ENCODE data around the gene HYOU1.
"Not testable (repeated sequence)": the region's sequence is repeated elsewhere in the genome, so short reads cannot be mapped to it uniquely, and the experiment has no call there.

Gene HYOU1

GRCh38 chr11:119044708-119045107 lies 12.3 kb downstream of the HYOU1 start:
- DNase-seq (ENCODE audit: low read depth) = no peak

DNA sequence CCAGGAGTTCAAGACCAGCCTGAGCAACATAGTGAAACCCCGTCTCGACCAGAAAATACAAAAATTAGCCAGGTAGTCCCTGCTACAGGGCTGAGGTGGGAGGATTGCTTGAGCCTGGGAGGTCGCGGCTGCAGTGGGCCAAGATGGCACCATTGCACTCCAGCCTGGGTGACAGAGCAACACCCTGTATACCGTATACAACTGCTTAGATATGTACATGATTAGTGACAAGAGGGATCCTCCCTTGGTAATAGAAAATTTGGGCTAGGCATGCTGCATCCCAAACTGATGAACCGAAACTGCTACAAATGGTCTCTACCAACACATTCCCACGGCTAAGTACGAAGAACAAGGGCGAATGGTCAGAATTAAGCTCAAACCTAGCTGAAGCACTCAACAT lies 14.1 kb downstream of the HYOU1 start:
- DNase-seq (ENCODE audit: low read depth) = no peak

DNA sequence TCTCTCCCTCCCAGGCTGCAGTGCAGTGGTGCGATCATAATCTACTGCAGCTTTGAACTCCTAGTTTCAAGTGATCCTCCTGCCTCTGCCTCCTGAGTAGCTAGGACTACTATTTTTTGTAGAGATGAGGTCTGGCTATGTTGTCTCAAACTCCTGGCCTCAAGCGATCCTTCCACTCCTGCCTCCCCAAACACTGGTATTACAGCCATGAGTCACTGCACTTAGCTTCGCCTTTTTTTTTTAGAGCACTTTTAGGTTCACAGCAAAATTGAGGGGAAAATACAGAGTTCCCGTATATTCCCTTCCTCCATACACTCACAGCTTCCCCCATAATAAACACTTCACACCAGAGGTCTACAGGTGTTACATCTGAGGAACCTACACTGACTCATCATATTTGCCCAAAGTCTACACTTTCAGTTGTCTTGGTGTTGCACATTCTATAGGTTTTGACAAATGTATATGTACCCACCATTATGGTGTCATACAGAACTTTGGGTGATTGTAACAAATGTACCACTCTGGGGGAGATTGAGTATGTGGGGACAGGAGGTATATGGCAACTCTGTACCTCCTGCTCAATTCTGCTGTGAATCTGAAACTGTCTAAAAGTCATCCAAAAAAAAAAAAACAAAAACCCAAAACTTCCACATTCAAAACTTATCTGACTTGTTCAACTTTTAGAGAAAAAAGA lies 15.0 kb downstream of the HYOU1 start:
- DNase-seq (ENCODE audit: low read depth) = no peak

GRCh38 chr11:119039471-119039870 lies 17.5 kb downstream of the HYOU1 start:
- not testable (repeated sequence) for DNase-seq (ENCODE audit: low read depth)

GRCh38 chr11:119038884-119039283 lies 18.1 kb downstream of the HYOU1 start:
- DNase-seq (ENCODE audit: low read depth) = no peak

GRCh38 chr11:119034813-119035212 lies 22.2 kb downstream of the HYOU1 start:
- DNase-seq (ENCODE audit: low read depth) = no peak

GRCh38 chr11:119033421-119033820 lies 23.6 kb downstream of the HYOU1 start:
- DNase-seq (ENCODE audit: low read depth) = not testable (repeated sequence)

DNA sequence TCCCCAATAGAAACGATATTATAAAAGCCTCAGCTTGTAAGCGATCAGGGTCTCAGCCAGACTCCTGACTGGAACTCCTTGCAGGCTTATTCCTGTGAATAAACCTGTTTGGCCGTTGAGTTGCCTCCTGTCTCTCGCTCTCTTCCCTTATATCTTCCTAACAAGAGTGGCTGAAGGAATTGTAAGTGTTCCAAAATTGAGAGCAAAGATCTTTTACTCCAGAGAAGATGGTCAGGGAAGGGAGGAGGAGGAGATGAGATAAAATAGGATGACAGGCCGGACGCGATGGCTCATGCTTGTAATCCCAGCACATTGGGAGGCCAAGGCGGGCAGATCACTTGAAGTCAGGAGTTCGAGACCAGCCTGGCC lies 25.1 kb downstream of the HYOU1 start:
- no peak for DNase-seq (ENCODE audit: low read depth)

- peak; percentile 98 for DNase-seq (ENCODE audit: low read depth)
Observed at GRCh38 chr11:119030329-119031047, 26.5 kb downstream of the HYOU1 start, which contains the start of gene SLC37A4. TSS of gene SLC37A4 (minus strand) at chr11:119030877.

GRCh38 chr11:119030029-119030328 lies 27.0 kb downstream of the HYOU1 start:
- DNase-seq (ENCODE audit: low read depth) = no peak

DNA sequence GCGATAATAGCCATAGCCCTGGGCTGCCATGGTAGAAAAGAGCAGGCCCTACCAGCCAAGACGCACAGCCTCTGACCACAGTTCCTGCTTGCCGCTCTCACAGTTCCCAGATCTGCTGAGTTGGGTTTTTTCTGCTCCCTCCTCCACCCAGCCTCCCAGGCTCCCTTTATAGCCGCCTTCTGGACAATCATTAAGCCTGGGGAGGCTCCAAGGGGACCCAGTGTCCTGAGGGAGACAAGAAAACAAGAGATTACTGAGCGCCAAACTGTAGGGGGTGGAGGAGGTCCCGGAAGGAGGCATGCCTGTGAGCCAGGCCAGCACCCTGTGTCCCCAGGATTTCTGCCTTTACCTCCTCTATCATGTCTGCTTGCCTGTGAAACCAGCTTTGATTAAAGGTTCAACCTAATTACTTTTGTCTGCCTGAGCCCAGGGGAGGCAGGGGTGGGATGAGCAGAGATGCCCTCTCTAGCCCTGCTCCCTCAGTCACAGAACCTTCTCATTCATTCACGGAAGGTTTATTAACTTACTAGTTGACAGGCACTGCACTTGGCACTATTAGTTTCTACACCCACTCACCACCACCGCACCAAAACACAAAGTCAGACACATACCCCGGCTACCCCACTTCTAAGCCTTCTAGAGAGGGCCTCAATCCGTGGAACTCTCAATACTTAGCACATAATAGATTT lies 27.5 kb downstream of the HYOU1 start:
- DNase-seq (ENCODE audit: low read depth) = no peak

DNA sequence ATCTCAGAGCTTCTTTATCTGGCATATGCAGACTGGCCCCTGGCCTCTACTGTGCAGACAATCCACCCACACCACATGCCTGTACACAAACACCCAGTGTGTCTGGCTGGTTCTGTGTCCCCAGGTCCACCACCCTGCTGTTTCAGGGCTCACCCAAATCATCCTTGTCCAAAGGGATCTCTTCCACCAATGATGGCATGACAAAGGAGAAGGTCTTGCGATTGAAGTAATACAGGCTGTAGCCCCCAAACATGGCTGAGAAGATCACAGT lies 28.0 kb downstream of the HYOU1 start:
- no peak for DNase-seq (ENCODE audit: low read depth)

DNA sequence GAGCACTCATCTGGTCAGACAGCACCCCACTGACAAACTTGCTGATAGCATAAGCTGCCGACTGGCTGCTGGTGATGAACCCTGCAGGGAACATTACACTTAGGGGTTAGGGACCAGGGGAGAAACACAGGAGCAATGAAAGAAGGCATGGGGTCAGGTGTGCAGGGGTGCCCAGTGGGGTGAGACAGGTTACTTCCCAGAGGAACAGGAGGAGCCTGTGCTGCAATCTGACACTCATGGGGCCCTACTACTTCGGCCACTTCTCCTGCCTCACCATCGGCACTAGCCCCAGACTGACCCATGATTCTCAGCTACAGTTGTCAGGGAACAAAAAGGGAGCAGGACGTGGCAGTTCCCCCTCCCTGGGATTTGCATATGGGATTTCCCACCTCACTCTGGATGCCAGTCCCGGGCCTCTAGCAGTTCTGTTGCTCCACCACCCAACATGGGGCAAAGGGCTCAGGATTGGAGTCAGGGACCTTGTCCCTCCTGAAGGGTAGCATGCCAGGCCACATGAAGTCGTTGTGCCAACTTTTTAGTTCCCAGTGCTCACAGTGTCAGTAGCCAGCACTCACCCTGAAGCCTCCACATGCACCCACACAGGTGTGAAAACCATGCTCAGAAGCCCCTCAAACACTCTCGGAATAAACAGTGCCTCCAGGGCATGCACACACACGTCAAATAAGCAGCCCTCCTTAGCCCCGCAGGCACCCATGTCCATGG lies 28.5 kb downstream of the HYOU1 start:
- DNase-seq (ENCODE audit: low read depth) = no peak

DNA sequence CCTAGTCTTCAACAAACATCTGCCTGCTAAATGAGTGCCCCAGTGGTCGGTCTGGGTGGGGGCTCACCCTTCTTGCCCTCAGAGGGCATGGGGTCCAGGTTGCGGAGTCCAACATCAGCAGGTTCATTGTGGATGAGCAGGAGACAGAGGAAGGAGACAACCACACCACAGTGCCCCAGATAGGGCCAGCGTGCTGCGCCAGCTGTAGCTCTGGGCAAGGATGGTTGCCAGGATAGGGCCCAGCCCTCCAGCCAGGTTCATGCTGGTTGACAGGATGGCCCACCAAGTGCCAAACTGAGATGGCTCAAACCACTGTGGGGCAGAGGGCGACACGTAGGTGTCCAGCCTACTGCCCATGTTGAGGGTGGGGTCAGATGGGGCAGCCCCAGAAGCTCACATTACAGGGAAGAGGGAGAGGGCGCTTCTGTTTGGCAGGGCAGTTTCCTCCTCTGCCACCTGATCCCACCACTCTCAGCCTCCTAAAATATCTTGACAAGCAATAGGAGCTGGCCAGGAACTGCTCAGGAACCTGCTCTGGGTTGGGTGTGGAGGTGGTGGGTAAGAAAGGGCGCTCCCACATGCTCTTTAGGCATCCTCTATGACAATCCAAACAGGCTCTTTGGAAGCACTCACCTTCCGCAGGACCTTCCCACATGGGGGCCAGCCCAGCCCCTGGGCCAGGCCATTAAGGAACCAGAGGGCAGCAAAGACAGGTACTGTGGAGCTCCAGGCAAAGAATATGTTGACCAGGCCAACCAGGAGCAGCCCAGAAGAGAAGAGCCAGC lies 29.3 kb downstream of the HYOU1 start:
- no peak for DNase-seq (ENCODE audit: low read depth)

GRCh38 chr11:119026970-119027369 lies 30.0 kb downstream of the HYOU1 start:
- DNase-seq (ENCODE audit: low read depth) = no peak

DNA sequence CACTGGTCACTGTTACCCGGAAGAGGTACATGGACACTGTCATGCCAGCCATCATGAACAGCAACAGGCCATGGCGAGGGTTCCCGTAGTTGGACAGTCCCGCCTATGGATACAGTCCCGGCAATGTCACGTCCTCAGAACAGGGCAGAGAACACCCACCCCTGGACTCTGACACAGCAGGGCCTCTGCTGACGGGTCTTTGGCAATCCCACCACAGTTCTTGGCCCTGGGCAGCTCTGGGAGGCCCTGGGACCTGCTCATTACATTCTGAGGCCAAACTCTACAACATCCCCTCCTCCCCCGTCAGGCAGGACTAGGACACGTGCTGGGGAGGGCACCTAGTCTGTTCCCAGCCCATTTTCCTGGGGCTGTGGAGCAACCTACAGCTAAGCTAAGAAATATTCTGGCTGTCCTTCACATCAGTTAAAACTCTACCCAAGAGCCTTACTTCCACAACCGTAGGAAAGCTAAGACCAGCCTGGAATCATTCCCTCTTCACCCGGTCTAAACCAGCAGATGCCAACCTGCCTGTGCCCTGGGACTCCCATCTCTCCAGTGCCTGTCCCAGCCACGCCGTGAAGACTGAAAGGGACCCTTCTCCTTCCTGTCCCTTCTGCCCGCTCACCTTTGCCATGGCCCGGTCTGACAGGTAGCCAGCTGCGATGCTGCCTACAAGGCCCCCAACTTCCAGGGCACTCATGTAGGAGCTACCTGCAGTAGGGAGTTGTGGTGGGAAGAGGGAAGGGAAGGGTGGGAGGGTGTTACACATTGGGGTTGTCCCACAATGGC lies 30.8 kb downstream of the HYOU1 start:
- no peak for DNase-seq (ENCODE audit: low read depth)

GRCh38 chr11:119025541-119025940 lies 31.5 kb downstream of the HYOU1 start:
- DNase-seq (ENCODE audit: low read depth) = no peak

DNA sequence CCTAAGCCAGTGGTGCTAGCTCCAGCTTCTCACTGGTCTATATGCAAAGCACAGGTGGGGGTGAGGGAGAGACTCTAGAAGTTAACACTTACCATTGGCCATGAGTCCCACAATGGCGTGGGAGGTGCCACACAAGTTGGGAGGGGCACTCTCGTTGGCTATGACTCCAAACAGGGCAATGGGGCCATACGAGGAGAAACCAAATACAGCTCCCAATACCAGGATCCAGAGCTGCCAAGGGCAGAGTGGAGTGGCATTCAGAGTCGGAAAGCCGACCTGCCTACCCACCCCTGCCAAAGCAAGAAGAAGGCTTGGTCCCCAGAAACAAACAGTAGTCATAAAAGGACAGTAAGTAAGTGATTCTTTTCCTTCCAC lies 31.9 kb downstream of the HYOU1 start:
- DNase-seq (ENCODE audit: low read depth) = no peak

DNA sequence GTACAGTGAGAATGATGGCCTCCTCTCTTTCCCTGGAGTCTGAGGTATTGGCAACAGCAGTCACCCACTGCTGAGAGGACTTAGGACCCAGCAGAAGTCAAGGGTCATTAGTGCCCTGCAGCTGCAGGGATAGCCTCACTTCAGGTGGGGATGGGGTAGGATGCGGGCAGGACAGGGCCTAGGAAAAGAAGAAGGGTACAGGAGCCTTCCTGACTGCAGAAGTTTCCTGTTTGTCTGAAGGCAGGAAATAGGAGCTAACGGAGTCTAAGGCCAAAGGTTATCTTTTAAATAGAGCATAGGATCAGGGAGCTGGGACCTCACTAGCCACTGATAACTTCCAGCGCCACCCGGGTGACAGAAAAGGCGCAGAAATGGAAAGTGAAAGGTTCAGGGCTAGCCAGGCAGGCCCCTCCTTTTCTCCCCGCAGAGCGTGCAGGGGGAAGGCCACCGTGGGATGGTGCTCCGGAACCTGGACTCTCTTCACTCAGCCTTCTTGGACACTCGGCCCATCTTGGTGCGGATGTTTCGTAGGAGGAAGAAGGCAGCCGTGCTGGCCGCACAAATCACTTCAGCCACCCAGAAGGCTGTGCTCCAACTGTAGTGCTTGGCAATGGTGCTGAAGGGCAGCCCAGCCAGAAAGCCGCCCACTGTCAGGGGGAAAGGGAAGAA lies 32.4 kb downstream of the HYOU1 start:
- no peak for DNase-seq (ENCODE audit: low read depth)

GRCh38 chr11:119023741-119024140 lies 33.3 kb downstream of the HYOU1 start:
- no peak for DNase-seq (ENCODE audit: low read depth)

DNA sequence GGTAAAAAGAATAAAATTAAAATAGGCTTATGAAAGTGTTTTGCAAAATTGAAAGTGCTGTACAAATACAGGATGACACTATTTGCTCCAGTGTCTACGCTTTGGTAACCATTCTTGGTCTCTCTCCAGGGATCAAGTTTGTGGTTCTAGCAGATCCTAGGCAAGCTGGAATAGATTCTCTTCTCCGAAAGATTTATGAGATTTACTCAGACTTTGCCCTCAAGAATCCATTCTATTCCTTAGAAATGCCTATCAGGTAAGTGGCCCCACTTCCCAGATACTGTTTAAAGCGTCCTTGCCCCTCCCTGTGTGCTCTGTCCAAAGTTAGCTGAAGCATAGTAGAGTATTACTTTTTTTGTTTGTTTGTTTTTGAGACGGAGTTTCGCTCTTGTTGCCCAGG lies 35.4 kb downstream of the HYOU1 start:
- DNase-seq (ENCODE audit: low read depth) = no peak

Data from activated gamma-delta T cell treated with anti-CD3 and anti-CD28 coated beads, Interleukin-2, amount 50 U/mL, for 16 hours (primary cell).